Measurements from ENCODE around the gene KCNK1. TPM values are rescaled to one million over a fixed set of nuclear protein-coding genes. Genes with fewer than 3 reads are reported as not detected.

Gene KCNK1
- total and polyA plus RNA-seq, 12 donors: 2.5 to 29.5 (median 14.1) TPM

- Histone ChIP-seq H3K4me3 (no peak overlapping the region), H3K36me3 (no peaks in the 10 kb centered on the region), H3K9me3 (peaks cover 0 to 12% (median 0%) of the 10 kb centered on the region in 11 donors), H3K27ac (no peak overlapping the region), H3K27me3 (peaks cover 0 to 11% (median 0%) of the 10 kb centered on the region in 7 donors), H3K4me1 (no peaks in the 10 kb centered on the region)
- TF ChIP-seq, protein P1, sequence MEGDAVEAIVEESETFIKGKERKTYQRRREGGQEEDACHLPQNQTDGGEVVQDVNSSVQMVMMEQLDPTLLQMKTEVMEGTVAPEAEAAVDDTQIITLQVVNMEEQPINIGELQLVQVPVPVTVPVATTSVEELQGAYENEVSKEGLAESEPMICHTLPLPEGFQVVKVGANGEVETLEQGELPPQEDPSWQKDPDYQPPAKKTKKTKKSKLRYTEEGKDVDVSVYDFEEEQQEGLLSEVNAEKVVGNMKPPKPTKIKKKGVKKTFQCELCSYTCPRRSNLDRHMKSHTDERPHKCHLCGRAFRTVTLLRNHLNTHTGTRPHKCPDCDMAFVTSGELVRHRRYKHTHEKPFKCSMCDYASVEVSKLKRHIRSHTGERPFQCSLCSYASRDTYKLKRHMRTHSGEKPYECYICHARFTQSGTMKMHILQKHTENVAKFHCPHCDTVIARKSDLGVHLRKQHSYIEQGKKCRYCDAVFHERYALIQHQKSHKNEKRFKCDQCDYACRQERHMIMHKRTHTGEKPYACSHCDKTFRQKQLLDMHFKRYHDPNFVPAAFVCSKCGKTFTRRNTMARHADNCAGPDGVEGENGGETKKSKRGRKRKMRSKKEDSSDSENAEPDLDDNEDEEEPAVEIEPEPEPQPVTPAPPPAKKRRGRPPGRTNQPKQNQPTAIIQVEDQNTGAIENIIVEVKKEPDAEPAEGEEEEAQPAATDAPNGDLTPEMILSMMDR (IDR thresholded peaks at IDR 0.05): no peak
- DNase-seq (no peak), ATAC-seq (no peak)
- intact Hi-C loops (cut with DNase I): no loop called here
- WGBS, 2 donors: 89 to 92% methylated on average over 5 of the region's 5 CpGs
Observed at GRCh38 chr1:233606813-233607212, 7.1 kb upstream of the KCNK1 start.

- Histone ChIP-seq H3K9me3 (peaks cover 0 to 12% (median 0%) of the 10 kb centered on the region in 11 donors), H3K4me3 (no peak overlapping the region), H3K36me3 (no peaks in the 10 kb centered on the region), H3K4me1 (no peaks in the 10 kb centered on the region), H3K27ac (no peak overlapping the region), H3K27me3 (peaks cover 0 to 15% (median 0%) of the 10 kb centered on the region in 7 donors)
- TF ChIP-seq, protein P1 (IDR thresholded peaks at IDR 0.05): no peak
- WGBS, 2 donors: 62 to 66% methylated on average over 8 of the region's 8 CpGs
- intact Hi-C loops (cut with DNase I): no loop called here
- ATAC-seq (no peak), DNase-seq (no peak)
Observed at GRCh38 chr1:233607252-233608119, 6.4 kb upstream of the KCNK1 start.

- ATAC-seq (no peak), DNase-seq (no peak)
- 87 to 91% methylated on average over 3 of the region's 3 CpGs for WGBS, 2 donors
- no peak overlapping the region for H3K4me3 ChIP-seq
- intact Hi-C loops (cut with DNase I): no loop called here
- no peak overlapping the region for H3K27ac ChIP-seq
- H3K27me3 ChIP-seq: peaks cover 0 to 21% (median 6%) of the 10 kb centered on the region in 7 donors
- H3K4me1 ChIP-seq: peaks cover 0 to under 1% (median 0%) of the 10 kb centered on the region in 9 donors
- peaks cover 0 to 8% (median 0%) of the 10 kb centered on the region in 11 donors for H3K9me3 ChIP-seq
- TF ChIP-seq, protein P1 (IDR thresholded peaks at IDR 0.05): no peak
- no peaks in the 10 kb centered on the region for H3K36me3 ChIP-seq
Observed at GRCh38 chr1:233608988-233609387, 4.9 kb upstream of the KCNK1 start.

- no peak for ATAC-seq
- TF ChIP-seq, protein P1 (IDR thresholded peaks at IDR 0.05): no peak
- intact Hi-C loops (cut with DNase I): loop anchor here in 2 of 10 donors (10.0 kb wide), 3 partner anchors 55 to 175 kb away; no protein-coding TSS in a partner anchor
Observed at GRCh38 chr1:233609926-233610325, 4.0 kb upstream of the KCNK1 start.

More at GRCh38 chr1:233609926-233610325, 4.0 kb upstream of the KCNK1 start:
- Histone ChIP-seq H3K27me3 (peaks cover 0 to 30% (median 16%) of the 10 kb centered on the region in 7 donors), H3K4me1 (peaks cover 0 to 7% (median 0%) of the 10 kb centered on the region in 9 donors), H3K27ac (no peak overlapping the region), H3K9me3 (no peaks in the 10 kb centered on the region), H3K36me3 (no peaks in the 10 kb centered on the region), H3K4me3 (no peak overlapping the region)
- WGBS, 2 donors: 78 to 83% methylated on average over 4 of the region's 4 CpGs
- DNase-seq: no peak
